HCT116 (cell line): ENCODE data around the gene PRKN.

Experiments used
- CEBPB ChIP-seq: IDR thresholded peaks from 2 replicates; pipeline ENCODE4 v1.6.1; 2012; ENCODE audit warnings: low read depth
- EGR1 ChIP-seq: IDR thresholded peaks from 2 replicates; pipeline ENCODE4 v1.6.1; 2012; ENCODE audit warnings: low read depth
- EZH2 ChIP-seq: fragments of 200-600 bp; sonication (generic); IDR thresholded peaks from 2 replicates; pipeline ENCODE4 v1.6.1; 2017; ENCODE audit warnings: antibody characterized with exemption, mixed run types
- EZH2phosphoT487 ChIP-seq: fragments of 200-600 bp; IDR thresholded peaks from 2 replicates; pipeline ENCODE4 v1.6.1; 2018; ENCODE audit warnings: antibody characterized with exemption, borderline replicate concordance
- POLR2A ChIP-seq: IDR thresholded peaks from 2 replicates; pipeline ENCODE4 v1.7.0; 2011; ENCODE audit warnings: borderline replicate concordance; ENCODE audit not compliant: insufficient read depth, insufficient read length; ENCODE audit errors: extremely low read depth
- POLR2AphosphoS5 ChIP-seq: IDR thresholded peaks from 2 replicates; pipeline ENCODE4 v1.6.1; 2011; ENCODE audit warnings: mild to moderate bottlenecking, low read depth, low read length, moderate library complexity
- RAD21 ChIP-seq: IDR thresholded peaks from 2 replicates; pipeline ENCODE4 v1.6.1; 2012; ENCODE audit warnings: low read depth, mild to moderate bottlenecking
- SRF ChIP-seq: IDR thresholded peaks from 2 replicates; pipeline ENCODE4 v1.6.1; 2012; ENCODE audit warnings: low read depth
- TCF7L2 ChIP-seq: IDR thresholded peaks from 2 replicates; pipeline ENCODE4 v1.7.0; 2011; ENCODE audit warnings: borderline replicate concordance, inconsistent platforms; ENCODE audit not compliant: insufficient read depth, insufficient read length; ENCODE audit errors: extremely low read depth
- YY1 ChIP-seq: IDR thresholded peaks from 2 replicates; pipeline ENCODE4 v1.6.1; 2011; ENCODE audit warnings: low read length, low read depth, moderate library complexity, mild to moderate bottlenecking; ENCODE audit not compliant: insufficient replicate concordance; ENCODE audit errors: extremely low read depth
- ZNF274 ChIP-seq: fragments of 200-500 bp; sonication (Bioruptor generic); IDR thresholded peaks from 2 replicates; pipeline ENCODE4 v1.6.1; 2014; ENCODE audit warnings: mild to moderate bottlenecking, low read depth, low read length, inconsistent platforms
- TF ChIP-seq, protein P1 (sequence below), 3 experiments: fragments of 200-600 bp in 1 of 3; sonication (generic) in 1 of 3; IDR thresholded peaks in 2 of 3; conservative IDR thresholded peaks in 1 of 3; 2 replicates each; pipeline ENCODE4 v1.5.1; 2012 to 2017; ENCODE audit warnings: low read depth in 2 of 3, low read length in 2 of 3, antibody characterized with exemption in 1 of 3, borderline replicate concordance in 1 of 3, control low read depth in 1 of 3, mild to moderate bottlenecking in 1 of 3, mixed read lengths in 1 of 3, mixed run types in 1 of 3, moderate library complexity in 1 of 3; ENCODE audit not compliant: insufficient read depth in 1 of 3

- no peak for TF ChIP-seq YY1
- no peak for TF ChIP-seq ZNF274
- TF ChIP-seq, protein P1, sequence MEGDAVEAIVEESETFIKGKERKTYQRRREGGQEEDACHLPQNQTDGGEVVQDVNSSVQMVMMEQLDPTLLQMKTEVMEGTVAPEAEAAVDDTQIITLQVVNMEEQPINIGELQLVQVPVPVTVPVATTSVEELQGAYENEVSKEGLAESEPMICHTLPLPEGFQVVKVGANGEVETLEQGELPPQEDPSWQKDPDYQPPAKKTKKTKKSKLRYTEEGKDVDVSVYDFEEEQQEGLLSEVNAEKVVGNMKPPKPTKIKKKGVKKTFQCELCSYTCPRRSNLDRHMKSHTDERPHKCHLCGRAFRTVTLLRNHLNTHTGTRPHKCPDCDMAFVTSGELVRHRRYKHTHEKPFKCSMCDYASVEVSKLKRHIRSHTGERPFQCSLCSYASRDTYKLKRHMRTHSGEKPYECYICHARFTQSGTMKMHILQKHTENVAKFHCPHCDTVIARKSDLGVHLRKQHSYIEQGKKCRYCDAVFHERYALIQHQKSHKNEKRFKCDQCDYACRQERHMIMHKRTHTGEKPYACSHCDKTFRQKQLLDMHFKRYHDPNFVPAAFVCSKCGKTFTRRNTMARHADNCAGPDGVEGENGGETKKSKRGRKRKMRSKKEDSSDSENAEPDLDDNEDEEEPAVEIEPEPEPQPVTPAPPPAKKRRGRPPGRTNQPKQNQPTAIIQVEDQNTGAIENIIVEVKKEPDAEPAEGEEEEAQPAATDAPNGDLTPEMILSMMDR (IDR thresholded peaks at IDR 0.05 in 2 of 3, conservative IDR thresholded peaks at IDR 0.05 in 1 of 3; ENCODE audit: borderline replicate concordance in 1 of 3, insufficient read depth in 1 of 3, low read depth in 2 of 3, low read length in 2 of 3): no peak
- no peak for TF ChIP-seq POLR2A
- TF ChIP-seq EZH2: no peak
- TF ChIP-seq POLR2AphosphoS5: no peak
- TF ChIP-seq EZH2phosphoT487: no peak
- no peak for TF ChIP-seq CEBPB
- no peak for TF ChIP-seq EGR1
- TF ChIP-seq TCF7L2: no peak
- no peak for TF ChIP-seq RAD21
- TF ChIP-seq SRF: no peak
These were observed 1303.1 kb downstream of the PRKN start for GRCh38 chr6:161424421-161424820.
